ENCODE data around the gene CCDC110.

- TF ChIP-seq CTCF (IDR thresholded peaks at IDR 0.05 in 2 of 3, conservative IDR thresholded peaks at IDR 0.05 in 1 of 3; ENCODE audit: borderline replicate concordance in 1 of 3, insufficient read depth in 1 of 3, low read depth in 2 of 3, low read length in 2 of 3), result no peak
- no peak for TF ChIP-seq MAX (IDR thresholded peaks at IDR 0.05)
- no peak for TF ChIP-seq SIN3A (IDR thresholded peaks at IDR 0.05; ENCODE audit: low read depth)
Measured at GRCh38 chr4:185514182-185514697, 42.7 kb upstream of the CCDC110 start.

All from HCT116 (cell line).